Upper lobe of left lung (tissue), 6 donors: ENCODE data around the gene NISCH. TPM values are rescaled to one million over a fixed set of nuclear protein-coding genes. Genes with fewer than 3 reads are reported as not detected.

Experiments
- ATAC-seq, 2 donors: fragments of 200-7000 bp; cut with Tn5 transposase; one replicate each; pipeline ENCODE4 v1.9.1; 2022; ENCODE audit warnings: mild to moderate bottlenecking in 2 of 2, moderate library complexity in 2 of 2; ENCODE audit not compliant: low FRiP score in 2 of 2
- DNase-seq, 2 donors: peaks; one replicate each; pipeline ENCODE4 v3.0.0-alpha.2; 2019 to 2020
- H3K27ac ChIP-seq, 4 donors: fragments of 200-600 bp; sonication (generic); one replicate each; pipeline ENCODE4 v1.5.1; 2016 to 2019
- H3K27me3 ChIP-seq, 4 donors: fragments of 200-600 bp; sonication (generic); one replicate each; pipeline ENCODE4 v1.5.1; 2017 to 2019
- H3K36me3 ChIP-seq, 4 donors: fragments of 200-600 bp; sonication (generic); one replicate each; pipeline ENCODE4 v1.5.1; 2016 to 2019
- H3K4me1 ChIP-seq, 4 donors: fragments of 200-600 bp; sonication (generic); one replicate each; pipeline ENCODE4 v1.5.1; 2018 to 2019
- H3K4me3 ChIP-seq, 4 donors: fragments of 200-600 bp; sonication (generic); one replicate each; pipeline ENCODE4 v1.5.1; 2017 to 2019; ENCODE audit warnings: mild to moderate bottlenecking in 2 of 4, moderate library complexity in 1 of 4
- H3K9me3 ChIP-seq, 4 donors: fragments of 200-600 bp; sonication (generic); one replicate each; pipeline ENCODE4 v1.5.1; 2018 to 2019
- EP300 ChIP-seq, 4 donors: sonication (generic); formaldehyde crosslinking; IDR thresholded peaks; one replicate each; pipeline ENCODE4 v1.5.1; 2017; ENCODE audit warnings: antibody characterized with exemption in 4 of 4, control low read depth in 2 of 4
- POLR2A ChIP-seq, 4 donors: fragments of 450-650 bp; IDR thresholded peaks; one replicate each; pipeline ENCODE4 v1.5.1; 2016 to 2017; ENCODE audit warnings: antibody characterized with exemption in 4 of 4, mild to moderate bottlenecking in 2 of 4
- POLR2AphosphoS5 ChIP-seq, 2 donors: sonication (generic); formaldehyde crosslinking; IDR thresholded peaks; one replicate each; pipeline ENCODE4 v1.5.1; 2017; ENCODE audit warnings: antibody characterized with exemption in 2 of 2
- WGBS, 2 donors: methylation state at CpG; one replicate each; pipeline ENCODE4 v1.1.5; 2017 to 2018; 5-methylcytosine and 5-hydroxymethylcytosine counted together
- total RNA-seq, 6 donors: library from RNA; depleted of rRNA in 4 of 6; stranded (reverse); fragments of >200 nt in 4 of 6; gene quantifications; one replicate each; pipeline versions ENCODE4 v1.1.0 to v1.2.1, GENCODE V29; 2016 to 2021
- TF ChIP-seq, protein P1 (sequence below), 6 experiments: fragments of 450-650 bp in 4 of 6; fragments of 200-600 bp in 2 of 6; sonication (generic) in 2 of 6; IDR thresholded peaks; one replicate each; pipeline ENCODE4 v1.5.1; 2016 to 2019; ENCODE audit warnings: antibody characterized with exemption in 6 of 6
- donor health status: DM: no; HTN: no; CAD: no; lungs with moderate emphysema.
- donor health status: DM: no; HTN: yes; CAD: no; lungs with severe emphysema.

Gene NISCH
- total RNA-seq, 6 donors from 2014 or later = 60.7 to 288 (median 83.0) TPM

DNA sequence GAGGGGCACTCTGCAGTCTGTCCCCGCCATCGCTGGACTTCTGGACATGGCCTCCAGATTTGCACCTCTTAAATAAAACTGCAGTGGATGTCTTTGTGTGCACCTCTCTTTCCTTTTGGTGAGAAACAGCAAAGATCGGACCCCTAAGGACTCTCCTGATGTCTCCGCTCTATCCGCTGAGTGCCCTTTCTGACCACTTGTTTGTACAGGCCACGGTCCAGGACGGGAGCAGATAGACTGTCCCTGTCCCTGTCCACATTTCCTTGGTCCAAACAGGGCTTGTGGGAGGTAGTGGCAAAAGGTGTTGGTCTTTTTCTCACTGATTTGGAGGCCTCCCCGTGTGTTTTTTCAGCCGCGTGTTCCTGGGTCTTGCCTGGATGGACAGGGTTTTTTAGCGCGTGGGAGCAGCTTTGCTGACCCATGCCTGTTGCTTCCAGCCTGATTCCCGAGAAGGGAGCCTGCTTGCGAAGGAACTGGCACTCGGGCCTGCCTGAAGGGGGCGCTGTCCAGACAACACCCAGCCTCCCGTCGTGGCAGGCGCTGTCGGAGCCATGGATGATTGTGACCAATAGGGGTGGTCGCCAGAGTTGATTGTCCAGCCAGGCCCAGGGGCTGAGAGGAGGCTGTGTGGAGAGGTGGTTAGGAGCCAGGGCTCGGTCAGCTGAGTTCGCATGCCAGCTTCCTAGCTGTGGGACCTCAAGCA, 26.6 kb downstream of the NISCH start:
- DNase-seq (no peak), ATAC-seq (no peak)
- no peaks in the 10 kb centered on the region for H3K27me3 ChIP-seq

DNA sequence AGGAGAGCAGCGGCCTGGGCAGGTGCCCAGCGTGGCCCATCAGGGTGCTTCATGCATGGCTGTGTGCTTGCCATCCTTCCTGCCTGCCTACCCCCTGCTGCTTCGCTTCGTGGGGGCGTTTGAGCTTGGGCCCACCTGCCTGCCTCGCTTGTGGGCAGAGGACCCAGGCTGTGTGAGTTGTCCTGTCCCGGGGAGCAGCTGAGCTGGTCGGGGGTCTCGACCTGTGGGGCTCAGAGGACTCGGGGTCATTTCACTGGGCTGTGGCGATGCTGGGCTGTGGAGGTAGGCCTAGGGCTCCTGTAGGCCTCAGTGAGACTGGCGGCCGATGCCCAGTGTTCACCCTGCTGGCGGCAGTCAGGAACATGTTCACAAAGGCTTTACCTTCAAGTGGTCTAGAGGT, 27.7 kb downstream of the NISCH start:
- TF ChIP-seq POLR2A (IDR thresholded peaks at IDR 0.05) = no peak
- TF ChIP-seq POLR2AphosphoS5 (IDR thresholded peaks at IDR 0.05) = no peak
- ATAC-seq (no peak), DNase-seq (no peak)
- WGBS, 2 donors = 87 to 92% methylated on average over 6 to 9 of the region's 14 CpGs
- H3K9me3 ChIP-seq = no peaks in the 10 kb centered on the region
- H3K27me3 ChIP-seq = no peaks in the 10 kb centered on the region
- H3K4me1 ChIP-seq = peaks cover 4 to 10% (median 9%) of the 10 kb centered on the region in 4 donors
- peaks cover 25 to 93% (median 80%) of the 10 kb centered on the region in 4 donors for H3K36me3 ChIP-seq
- no peak overlapping the region for H3K4me3 ChIP-seq
- peak overlapping the region; percentile 3 to 64 (median 36) for H3K27ac ChIP-seq

More for the DNA sequence above, 26.6 kb downstream of the NISCH start:
- TF ChIP-seq, protein P1, sequence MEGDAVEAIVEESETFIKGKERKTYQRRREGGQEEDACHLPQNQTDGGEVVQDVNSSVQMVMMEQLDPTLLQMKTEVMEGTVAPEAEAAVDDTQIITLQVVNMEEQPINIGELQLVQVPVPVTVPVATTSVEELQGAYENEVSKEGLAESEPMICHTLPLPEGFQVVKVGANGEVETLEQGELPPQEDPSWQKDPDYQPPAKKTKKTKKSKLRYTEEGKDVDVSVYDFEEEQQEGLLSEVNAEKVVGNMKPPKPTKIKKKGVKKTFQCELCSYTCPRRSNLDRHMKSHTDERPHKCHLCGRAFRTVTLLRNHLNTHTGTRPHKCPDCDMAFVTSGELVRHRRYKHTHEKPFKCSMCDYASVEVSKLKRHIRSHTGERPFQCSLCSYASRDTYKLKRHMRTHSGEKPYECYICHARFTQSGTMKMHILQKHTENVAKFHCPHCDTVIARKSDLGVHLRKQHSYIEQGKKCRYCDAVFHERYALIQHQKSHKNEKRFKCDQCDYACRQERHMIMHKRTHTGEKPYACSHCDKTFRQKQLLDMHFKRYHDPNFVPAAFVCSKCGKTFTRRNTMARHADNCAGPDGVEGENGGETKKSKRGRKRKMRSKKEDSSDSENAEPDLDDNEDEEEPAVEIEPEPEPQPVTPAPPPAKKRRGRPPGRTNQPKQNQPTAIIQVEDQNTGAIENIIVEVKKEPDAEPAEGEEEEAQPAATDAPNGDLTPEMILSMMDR (IDR thresholded peaks at IDR 0.05) = peak in 4 of 6 experiments; percentile 15 to 47 (median 42)
- no peak for TF ChIP-seq EP300 (IDR thresholded peaks at IDR 0.05)
- peaks cover 4 to 10% (median 9%) of the 10 kb centered on the region in 4 donors for H3K4me1 ChIP-seq
- H3K4me3 ChIP-seq = no peak overlapping the region
- H3K36me3 ChIP-seq = peaks cover 28 to 93% (median 81%) of the 10 kb centered on the region in 4 donors
- H3K9me3 ChIP-seq = no peaks in the 10 kb centered on the region
- 85 to 91% methylated on average over 22 to 23 of the region's 23 CpGs for WGBS, 2 donors
- no peak overlapping the region for H3K27ac ChIP-seq

DNA sequence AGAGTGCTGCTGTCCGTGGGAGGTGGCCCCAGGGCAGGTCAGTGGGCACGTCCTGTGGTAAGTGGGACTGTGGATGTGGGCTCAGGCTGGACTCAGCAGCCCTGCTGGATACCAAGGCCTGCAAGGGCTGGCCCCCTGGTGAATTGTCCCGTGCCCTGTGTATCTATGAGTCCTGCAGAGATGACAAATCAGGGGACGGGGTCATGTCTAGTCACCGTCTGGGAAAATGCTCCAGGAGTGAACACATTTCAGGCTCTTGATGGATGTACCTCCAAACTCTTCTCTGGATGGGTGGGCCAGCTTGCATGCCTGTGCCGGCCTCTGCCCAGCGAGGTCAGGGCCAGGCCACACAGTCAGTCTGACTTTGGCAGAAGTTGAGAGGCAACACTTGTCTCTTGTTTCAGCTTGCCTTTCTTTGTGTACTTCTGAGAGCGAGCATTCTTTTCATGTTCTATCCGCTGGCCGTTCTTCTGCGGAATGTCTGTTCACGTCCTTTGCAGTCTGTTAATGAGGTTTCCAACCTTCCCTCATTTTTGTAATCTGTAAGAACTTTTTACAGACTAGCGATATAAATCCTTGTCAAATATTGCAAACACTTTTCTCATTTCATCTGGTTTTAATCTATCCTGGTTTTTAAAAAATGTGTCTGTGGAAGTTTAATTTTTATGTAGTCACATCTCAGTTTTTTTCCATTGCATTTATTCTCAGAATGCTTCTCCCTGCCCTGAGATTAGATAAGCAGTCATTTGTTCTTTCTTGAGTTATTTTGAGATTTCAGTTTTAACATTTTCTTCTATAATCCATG, 28.4 kb downstream of the NISCH start:
- Histone ChIP-seq H3K4me3 (no peak overlapping the region), H3K9me3 (no peaks in the 10 kb centered on the region), H3K27ac (peak overlapping the region; percentile 33 to 64 (median 60)), H3K27me3 (no peaks in the 10 kb centered on the region), H3K36me3 (peaks cover 25 to 93% (median 80%) of the 10 kb centered on the region in 4 donors), H3K4me1 (peaks cover 4 to 10% (median 9%) of the 10 kb centered on the region in 4 donors)
- WGBS, 2 donors = 76 to 79% methylated on average over 12 of the region's 13 CpGs
- no peak for TF ChIP-seq POLR2A (IDR thresholded peaks at IDR 0.05)
- TF ChIP-seq POLR2AphosphoS5 (IDR thresholded peaks at IDR 0.05) = no peak
- TF ChIP-seq, protein P1 (IDR thresholded peaks at IDR 0.05) = no peak
- TF ChIP-seq EP300 (IDR thresholded peaks at IDR 0.05) = no peak
- ATAC-seq (peak; percentile 7 to 70), DNase-seq (no peak)

DNA sequence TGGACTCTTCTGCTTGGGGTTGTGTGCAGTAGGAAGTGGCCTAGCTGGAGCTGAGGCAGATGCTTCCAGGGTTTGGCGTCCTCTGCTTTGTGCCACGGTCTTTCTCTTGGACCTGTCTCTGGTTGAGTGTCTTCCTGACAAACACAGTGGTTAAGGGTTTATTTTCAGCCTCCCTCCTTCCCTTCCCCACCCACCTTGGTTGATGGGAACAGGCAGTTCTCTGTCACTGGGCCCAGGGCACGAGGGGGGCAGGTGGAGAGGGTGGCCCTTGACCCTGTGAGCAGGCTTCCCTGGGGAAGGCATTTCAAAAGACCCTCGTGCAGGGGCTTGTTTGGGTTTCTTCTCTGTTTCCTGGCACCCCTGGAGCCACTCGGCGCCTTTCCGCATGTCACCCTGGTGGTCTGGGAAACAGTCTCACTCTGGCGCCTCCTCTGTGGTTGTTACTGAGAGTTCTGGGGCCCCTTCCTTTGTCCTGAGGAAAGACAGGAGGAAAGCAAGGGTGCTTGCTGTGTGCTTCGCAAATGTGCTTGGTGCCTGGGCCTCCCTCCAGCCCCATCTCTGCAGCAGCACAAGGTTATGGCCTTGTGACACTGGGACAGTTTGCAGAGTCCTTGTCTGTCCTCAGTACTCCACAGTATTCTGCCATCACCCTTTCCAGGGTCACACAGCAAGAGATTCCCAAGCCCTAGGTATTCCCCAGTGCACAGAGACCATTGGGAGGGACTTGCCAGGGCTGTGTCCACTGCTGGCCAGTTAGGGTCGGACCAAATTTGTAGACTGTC, 29.5 kb downstream of the NISCH start:
- Histone ChIP-seq H3K4me3 (no peak overlapping the region), H3K36me3 (peaks cover 25 to 93% (median 80%) of the 10 kb centered on the region in 4 donors), H3K27me3 (no peaks in the 10 kb centered on the region), H3K27ac (peak overlapping the region; percentile 33 to 64 (median 54)), H3K9me3 (no peaks in the 10 kb centered on the region), H3K4me1 (peaks cover 11 to 16% (median 14%) of the 10 kb centered on the region in 4 donors)
- WGBS, 2 donors = 84 to 87% methylated on average over 10 of the region's 10 CpGs
- ATAC-seq (no peak), DNase-seq (no peak)
- TF ChIP-seq EP300 (IDR thresholded peaks at IDR 0.05) (no peak), POLR2AphosphoS5 (IDR thresholded peaks at IDR 0.05) (no peak), POLR2A (IDR thresholded peaks at IDR 0.05) (no peak)
- TF ChIP-seq, protein P1 (IDR thresholded peaks at IDR 0.05) = no peak
